Lower leg skin (tissue), 3 donors: ENCODE data around the gene CDCP2.

Experiments
- CTCF ChIP-seq, 3 donors: fragments of 450-650 bp; IDR thresholded peaks; one replicate each; pipeline ENCODE4 v1.5.1; 2016; ENCODE audit warnings: antibody characterized with exemption in 3 of 3, mild to moderate bottlenecking in 3 of 3, moderate library complexity in 2 of 3
- POLR2A ChIP-seq, 2 donors: fragments of 450-650 bp; IDR thresholded peaks; one replicate each; pipeline ENCODE4 v1.6.1; 2016 to 2017; ENCODE audit warnings: antibody characterized with exemption in 2 of 2, mild to moderate bottlenecking in 1 of 2, moderate library complexity in 1 of 2

GRCh38 chr1:54111624-54112023, 41.2 kb downstream of the CDCP2 start:
- TF ChIP-seq CTCF (IDR thresholded peaks at IDR 0.05), result no peak
- TF ChIP-seq POLR2A (IDR thresholded peaks at IDR 0.05), result no peak
